GM19239 (cell line): ENCODE data around the gene CD164.
A peak's percentile ranks its signal among the peaks of the same experiment; 100 is the strongest.
"Not testable (repeated sequence)": the region's sequence is repeated elsewhere in the genome, so short reads cannot be mapped to it uniquely, and the experiment has no call there.

ENCODE experiments used
- DNase-seq: peaks from one replicate; pipeline ENCODE4 v3.0.0; 2011; ENCODE audit warnings: low spot score; ENCODE audit not compliant: insufficient read length
- FAIRE-seq: peaks from 2 replicates; lab custom pipeline; 2011; peaks lifted over from hg19 to GRCh38; lab: Jason Lieb, UNC

Gene CD164

DNA sequence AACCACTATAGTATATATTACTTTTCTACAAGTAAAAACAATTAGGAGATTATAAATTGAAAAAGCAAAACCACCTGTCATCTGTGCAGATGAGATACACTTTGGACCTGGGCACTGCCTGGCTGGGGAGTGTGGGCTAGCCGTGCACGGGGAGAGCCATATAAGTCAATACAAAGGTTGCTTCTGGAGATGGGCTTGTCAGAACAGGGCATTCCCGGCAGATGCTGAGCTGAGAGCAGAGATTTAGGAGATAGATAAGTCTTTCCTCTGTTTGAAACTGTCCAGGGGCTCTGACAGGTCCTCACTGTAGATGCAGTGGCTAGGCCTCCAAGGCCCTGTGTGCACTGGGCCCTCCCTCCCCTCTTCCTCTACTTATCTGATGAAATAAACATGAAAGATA lies 34.5 kb downstream of the CD164 start:
- FAIRE-seq: no peak
- DNase-seq: no peak

DNA sequence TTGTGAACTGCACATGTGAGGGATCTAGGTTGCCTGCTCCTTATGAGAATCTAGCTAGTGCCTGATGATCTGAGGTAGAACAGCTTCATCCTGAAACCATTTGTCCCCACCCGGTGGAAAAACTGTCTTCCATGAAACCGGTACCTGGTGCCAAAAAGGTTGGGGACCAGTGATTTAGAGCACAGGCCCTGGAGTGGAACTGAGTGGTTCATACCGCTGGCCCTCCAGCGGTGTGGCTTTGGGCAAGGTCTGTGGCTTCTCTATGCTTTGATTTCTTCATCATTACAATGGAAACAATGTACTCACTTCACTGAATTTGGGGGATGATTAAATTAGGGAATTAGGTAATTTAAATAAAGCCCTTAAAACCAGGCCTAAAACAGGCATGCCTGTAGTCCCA lies 36.3 kb downstream of the CD164 start:
- no peak for DNase-seq
- FAIRE-seq: no peak

DNA sequence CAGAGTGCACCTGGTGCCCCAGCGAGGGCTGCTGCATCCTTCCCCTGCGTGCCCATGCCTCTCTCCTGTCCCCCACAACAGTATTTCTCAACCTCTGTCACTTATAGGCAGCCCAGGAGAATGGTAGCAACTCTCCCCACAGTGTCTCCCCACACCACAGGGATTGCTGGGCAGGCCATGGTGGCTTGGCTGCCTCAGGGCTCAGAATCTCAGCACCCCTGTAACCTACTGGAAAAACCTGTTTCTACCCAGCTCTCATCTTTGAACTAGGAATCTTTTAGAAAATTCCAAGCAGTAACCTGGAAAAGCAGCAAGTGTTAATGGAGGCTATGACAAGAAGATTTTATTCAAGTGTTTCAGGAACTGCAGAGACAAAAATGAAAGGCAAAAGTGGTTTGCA lies 38.0 kb downstream of the CD164 start:
- FAIRE-seq (no peak), DNase-seq (no peak)

DNA sequence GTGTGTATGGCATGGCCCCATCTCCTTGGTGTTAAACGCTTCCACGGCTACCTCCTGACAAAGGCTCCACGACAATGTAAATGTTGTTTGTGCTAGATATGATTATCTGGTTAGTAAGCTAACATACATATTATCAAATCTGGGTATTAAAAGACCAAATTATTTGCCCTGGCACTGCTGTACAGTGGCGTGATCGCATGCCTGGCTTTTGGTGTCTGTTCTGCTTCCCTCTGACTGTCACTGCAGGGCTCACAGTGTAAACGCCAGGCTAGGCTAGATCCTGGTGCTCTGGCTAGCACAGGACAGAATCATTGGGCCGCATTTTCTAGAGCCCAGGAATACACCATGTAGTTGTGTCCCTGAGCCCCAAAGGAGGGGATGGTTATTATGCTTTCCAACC lies 38.7 kb downstream of the CD164 start:
- DNase-seq (no peak), FAIRE-seq (no peak)

DNA sequence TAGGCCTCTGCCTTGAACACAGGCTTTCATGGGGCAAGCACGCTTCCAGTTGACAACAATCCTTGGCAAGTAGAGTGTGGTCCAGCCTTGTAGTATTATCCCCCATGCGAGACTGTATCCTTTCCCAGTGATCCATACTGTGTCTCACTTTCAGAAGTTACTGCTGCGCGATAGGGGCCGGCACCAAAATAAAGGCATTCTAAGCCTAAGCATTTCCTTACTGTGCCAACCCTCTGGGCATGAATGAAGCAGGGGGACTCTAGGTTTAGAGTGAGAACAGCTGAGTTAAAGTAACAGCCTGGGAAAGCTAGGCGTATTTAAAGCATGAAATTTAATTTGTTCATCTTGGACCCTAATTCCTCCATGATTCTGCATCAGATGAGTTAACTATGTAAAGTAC lies 39.4 kb downstream of the CD164 start:
- FAIRE-seq (no peak), DNase-seq (no peak)

DNA sequence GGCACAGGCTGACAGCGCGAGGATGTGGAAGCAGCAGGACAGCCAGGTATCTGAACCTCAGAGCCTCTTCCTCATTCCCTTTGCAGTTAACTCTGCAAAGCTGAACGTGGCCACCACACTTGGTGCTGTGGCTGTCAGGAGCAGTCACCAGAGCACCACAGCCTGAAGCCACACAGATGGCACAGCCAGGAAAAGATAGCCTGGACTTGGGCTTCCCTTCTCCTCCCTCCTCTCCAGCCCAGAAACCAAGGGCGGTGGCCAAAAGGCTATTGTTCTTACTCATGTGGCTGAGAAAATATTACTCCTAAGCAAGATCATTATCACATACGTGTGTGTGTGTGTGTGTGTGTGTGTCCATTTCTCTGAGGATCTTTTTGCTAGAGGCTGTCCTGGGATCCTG lies 39.8 kb downstream of the CD164 start:
- FAIRE-seq (no peak), DNase-seq (no peak)

DNA sequence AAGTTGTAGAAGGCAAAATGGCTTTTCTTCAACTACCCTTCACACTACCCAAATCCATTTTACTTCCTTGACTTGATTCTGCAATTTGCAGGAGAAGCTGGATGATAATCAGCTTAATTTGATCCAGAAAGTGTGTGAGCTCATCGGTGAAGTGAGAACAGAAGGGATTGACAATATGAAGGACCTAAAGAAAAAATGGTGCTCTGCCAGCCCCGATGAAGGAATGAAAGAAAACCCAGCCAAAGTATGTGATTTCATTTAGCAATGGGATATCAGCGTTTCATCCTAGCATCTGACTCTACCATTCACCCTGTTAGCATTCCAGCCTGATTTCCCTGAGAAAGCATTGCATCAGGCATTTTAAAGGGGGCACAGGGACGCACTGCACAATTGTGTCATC lies 41.5 kb downstream of the CD164 start:
- DNase-seq (no peak), FAIRE-seq (no peak)

DNA sequence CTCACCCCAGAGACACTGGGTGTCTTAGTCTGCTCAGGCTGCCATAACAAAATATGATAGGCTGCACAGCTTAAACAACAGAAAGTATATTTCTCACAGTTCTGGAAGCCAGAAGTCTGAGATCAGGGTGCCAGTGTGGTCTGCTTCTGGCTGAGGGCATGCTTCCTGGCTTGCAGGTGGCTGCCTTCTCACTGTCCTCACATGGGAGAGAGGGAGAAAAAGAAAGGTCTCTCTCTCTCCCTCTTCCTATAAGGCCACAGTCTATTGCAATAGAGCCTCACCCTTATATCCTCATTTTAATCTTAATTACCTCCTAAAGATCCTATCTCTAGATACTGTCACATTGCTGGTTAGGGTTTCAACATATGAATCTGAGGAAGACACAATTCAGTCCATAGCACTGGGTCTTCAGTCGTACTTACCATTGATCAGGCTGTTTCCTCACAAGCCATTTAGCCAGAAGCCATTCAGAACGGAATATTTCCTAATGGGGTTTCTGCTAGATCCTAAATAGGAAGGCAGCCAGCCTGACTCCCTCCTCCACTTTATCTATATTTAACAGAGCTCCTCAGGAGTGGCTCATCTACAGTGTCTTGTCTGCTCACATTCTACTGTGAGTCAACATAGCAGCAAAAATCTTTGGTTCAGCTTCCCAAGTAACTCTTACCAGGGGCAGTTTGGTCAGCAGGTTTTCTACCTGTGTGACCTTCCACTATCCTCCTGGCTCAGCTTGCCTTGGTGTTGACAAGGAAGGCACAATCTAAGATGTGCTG lies 42.2 kb downstream of the CD164 start:
- no peak for FAIRE-seq
- DNase-seq: no peak

DNA sequence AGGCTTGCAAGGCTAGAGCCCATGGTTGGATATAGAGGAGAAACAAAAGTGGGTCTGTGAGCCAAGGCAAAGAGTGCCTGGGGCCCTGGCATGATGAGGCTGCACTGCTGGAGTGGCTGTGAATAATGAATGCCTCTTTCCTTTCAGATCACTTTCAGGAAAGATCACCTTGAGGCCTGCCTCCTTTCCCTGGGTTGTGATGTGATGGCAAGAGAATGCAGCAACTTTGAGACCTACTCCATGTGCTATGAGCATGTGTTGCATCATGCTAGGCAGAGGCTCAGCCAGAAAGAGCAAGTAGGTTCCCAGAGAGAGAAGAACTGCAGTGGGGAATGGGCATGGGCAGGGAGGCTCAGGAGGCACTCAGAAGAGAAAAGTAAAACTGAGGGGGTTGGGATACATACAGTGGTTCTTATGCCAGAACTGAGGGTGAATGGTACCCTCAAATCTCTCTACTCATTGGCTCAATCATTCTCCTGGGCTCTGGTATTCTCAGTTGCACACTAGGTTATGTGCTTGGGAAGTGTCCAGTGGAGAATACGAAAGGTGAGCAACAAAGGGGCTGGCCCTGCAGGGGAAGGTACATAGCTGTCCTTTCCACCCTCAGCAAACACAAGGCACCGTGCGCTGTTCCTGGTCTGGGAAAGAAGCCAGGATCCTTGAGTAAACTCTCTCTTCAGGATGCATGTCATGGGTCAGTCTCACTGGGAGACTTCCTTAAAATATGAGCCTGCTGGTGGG lies 45.9 kb downstream of the CD164 start:
- no peak for DNase-seq
- no peak for FAIRE-seq

DNA sequence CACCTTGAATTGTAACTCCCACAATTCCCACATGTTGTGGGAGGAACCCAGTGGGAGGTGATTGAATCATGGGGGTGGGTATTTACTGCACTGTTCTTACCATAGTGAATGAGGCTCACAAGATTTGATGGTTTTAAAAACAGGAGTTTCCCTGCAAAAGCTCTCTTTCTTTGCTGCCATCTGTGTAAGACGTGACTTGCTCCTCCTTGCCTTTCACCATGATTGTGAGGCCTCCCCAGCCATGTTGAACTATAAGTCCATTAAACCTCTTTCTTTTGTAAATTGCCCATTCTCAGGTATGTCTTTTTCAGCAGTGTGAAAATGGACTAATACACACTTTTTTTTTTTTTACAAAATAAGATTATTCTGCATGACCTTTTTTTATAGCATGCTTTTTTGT lies 48.4 kb downstream of the CD164 start:
- not testable (repeated sequence) for FAIRE-seq

DNA sequence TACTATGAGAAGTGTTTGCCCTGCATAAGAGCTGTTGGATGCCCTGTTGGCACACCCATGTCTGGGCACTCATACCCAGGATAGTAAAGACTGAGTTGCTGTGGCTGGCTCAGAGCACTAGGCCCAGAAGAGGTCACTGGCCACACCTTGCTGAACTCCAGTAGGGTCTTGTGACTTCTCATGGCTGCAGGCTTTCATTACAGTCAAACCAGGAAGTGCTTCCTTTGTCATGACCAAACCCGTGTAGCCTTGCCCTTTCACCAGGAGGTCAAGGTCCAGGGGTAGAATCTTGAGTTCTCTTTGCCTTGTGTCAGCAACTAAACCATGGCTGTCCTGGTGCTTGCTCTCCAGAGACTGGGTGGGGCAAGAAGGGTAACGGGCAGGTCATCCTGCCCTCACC lies 49.5 kb downstream of the CD164 start:
- no peak for FAIRE-seq

More for the DNA sequence above, 48.4 kb downstream of the CD164 start:
- DNase-seq: not testable (repeated sequence)

DNA sequence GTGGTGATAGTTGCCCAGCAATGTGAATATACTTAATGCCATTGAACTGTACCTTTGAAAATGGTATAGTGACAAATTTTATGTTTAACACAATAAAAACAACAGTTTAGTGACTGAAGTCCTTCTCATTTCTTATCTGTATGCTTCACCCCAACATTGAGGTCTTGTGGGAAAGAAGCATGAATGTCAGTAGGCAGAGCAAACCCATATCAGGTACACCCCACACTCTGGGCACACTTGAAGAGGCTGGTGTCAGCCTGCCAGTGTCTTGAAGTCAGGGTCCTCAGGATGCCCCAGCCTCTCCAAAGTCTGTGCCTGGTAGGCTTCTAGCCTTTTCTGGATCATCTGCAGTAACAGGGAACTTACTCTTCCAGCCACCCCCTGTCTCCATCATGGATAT lies 51.2 kb downstream of the CD164 start:
- no peak for DNase-seq
- no peak for FAIRE-seq

More for the DNA sequence above, 49.5 kb downstream of the CD164 start:
- DNase-seq: peak; percentile 31

DNA sequence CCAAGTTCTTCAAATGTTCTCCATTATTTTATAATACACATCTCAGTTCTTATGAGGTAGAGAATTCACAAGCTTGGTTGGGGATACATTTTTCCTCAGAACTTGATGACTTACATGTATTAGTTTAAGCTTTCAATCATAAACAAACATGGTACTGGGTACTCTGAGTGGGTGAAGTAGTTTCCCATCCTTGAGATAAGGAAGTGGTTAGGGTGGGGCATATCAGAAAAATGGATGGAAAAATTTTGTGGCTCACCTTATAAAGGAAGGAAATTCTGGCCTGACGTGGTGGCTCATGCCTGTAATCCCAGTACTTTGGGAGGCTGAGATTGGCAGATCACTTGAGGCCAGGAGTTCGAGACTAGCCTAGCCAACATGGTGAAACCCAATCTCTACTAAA lies 52.0 kb downstream of the CD164 start:
- DNase-seq: no peak
- no peak for FAIRE-seq

DNA sequence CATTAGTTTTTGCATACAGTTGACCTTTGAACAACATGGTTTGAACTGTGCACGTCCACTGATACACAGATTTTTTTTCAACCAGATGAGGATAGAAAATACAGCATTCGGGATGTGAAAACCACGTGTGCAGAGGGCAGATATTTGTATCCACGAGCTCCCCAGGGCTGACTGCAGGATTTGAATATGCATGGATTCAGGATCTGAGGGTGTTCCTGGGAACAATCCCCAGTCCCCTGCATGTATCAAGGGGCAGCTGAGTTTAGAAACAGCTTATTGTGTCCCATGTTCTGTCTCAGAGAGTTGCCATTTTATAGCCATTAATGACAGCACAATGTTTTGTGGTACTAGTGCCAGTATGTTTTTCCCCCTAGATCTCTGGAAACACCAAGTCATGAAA lies 53.6 kb downstream of the CD164 start:
- FAIRE-seq: no peak
- DNase-seq: no peak

DNA sequence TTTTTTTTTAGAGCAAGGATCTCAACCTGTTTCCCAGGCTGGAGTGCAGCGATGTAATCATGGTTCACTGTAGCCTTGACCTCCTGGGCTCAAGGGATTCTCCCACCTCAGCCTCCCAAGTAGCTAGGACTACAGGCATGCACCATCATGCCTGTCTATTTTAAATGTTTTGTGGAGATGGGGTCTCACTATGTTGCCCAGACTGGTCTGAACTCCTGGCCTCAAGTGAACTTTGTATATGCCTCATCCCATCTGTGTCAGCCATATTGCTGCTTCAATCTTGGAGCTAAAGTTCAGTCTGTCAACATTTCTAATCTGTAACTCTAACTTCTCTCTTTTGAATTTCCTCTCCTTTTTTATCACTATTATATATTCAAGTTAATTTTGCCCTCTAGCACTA lies 54.3 kb downstream of the CD164 start:
- no peak for FAIRE-seq

DNA sequence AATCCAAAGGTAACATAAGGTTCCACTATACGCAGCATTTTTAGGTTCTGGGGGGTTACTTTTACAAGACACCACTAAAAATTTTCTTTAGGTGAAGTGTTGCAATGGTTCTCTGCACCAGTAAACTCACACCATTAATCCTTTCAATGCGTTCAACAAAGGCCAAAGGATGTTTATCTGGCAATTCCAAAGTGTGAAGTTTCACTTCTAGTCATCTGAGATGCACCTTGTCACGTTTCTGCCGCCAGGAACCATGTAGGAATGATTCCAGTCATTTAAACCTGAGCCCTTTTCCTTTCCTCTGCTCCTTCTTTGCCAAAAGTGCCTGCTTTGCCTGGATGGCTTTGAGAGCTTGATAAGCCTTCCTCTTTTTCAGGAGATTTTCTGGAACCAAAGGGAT lies 54.8 kb downstream of the CD164 start:
- FAIRE-seq: no peak
- no peak for DNase-seq

More for the DNA sequence above, 54.3 kb downstream of the CD164 start:
- no peak for DNase-seq

DNA sequence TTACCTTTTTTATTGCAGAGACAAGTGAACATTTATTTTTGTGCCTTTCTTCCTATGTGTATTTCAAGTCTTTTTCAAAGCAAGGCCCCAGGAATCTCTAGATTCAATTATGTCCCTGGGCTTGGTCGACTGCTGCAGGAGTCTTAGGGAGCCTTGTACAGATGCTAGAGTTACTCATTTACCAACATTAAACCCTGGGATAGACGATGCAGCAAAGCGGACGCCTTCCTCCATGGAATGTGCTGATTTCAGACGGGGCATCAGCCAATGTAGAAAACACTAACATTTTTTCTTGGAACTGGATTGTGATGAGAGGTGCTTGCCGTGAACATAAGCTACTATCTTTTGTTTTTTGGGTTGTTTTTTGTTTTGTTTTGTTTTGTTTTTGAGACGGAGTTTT lies 55.9 kb downstream of the CD164 start:
- no peak for DNase-seq
- no peak for FAIRE-seq

DNA sequence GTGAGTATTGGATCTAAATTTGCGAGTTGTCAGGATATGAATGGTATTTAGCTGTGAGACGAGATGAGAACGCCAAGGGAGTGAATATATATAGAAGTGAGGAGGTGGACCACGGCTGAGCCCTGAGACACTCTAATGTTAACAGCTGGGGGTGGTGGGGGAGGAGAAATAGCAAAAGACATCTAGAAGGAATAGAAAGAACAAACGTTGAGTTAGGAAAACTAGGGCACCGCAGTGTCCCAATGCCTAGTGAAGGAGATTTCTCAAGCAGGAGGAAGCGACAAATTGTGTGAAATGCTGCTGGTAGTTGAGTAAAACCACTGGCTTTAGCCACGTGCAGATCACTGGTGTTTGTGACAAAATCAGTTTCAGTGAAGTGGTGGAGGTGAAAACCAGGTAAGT lies 56.9 kb downstream of the CD164 start:
- DNase-seq (no peak), FAIRE-seq (no peak)

DNA sequence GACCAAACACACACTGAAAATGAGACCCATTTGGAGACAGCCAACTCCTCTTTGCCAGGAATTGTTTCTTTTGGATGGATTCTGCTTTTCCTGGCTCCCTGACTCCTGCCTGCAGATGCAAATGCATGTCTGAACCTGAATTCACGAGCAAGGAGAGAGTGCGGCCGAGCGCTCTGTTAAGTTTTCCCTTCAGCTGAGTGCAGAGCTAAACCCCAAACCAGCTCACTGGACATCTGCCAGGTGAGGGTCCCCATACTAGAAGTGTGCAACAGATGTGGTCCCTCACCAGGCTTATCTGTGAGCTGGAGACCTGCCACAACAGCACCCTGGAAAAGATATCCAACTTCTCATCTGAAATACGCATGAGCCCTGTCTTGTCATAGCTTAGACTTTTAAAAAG lies 59.0 kb downstream of the CD164 start:
- no peak for DNase-seq
- FAIRE-seq: no peak

DNA sequence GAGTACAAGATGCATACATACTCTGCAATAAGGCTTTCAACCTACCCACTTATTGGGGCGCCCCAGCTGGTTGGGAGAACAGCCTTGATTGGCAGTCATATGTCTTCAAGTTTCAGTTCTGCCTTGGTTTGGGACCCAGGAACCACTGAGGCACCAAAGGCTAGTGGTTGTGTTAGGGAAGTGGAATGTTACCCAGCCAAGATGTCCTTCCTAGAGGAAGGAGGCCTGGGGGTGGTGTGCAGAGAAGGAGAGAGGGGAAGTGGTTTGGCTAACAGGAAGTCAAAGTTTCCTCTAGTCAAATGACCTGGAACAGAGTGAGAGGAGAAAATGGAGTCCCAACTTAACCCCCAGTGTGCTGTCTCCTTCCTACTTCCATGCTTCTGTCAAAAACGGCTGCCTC lies 59.4 kb downstream of the CD164 start:
- peak; percentile 24 for DNase-seq
- peak; percentile 77 for FAIRE-seq

DNA sequence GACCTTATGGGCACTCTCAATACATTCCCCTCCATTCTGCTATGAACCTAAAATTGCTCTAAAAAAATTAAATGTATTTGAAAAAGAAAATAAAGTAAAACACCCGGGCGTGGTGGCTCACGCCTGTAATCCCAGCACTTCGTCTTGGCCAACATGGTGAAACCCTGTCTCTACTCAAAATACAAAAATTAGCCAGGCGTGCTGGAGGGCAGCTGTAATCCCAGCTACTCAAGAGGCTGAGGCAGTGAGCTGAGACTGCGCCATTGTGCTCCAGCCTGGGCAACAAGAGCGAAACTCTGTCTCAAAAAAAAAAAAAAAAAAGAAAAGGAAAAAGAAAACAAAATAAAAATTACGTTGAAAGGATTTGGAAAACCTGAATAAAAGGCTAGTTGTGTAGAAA lies 60.5 kb downstream of the CD164 start:
- no peak for DNase-seq
- no peak for FAIRE-seq

DNA sequence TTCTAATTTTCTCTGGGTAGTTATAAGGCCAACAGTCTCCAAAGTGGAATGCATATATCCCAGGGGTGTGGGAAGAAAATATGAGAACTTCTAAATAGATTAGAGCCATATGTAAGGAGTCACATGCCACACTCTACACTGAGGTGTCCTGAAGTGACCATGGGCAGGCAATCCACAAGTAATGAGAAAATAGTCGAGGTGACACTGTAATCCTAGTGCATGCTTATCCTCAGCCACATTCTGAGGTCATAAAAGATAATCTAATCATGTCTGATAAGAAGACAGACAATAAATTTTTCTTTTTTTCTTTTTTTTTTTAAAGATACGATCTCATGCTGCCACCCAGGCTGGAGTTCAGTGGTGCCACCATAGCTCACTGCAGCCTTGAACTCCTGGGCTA lies 62.2 kb downstream of the CD164 start:
- FAIRE-seq (no peak), DNase-seq (no peak)
